ENCODE results near the gene POU3F4.
A peak's percentile ranks its signal among the peaks of the same experiment; 100 is the strongest.

The POU3F4 gene

DNA sequence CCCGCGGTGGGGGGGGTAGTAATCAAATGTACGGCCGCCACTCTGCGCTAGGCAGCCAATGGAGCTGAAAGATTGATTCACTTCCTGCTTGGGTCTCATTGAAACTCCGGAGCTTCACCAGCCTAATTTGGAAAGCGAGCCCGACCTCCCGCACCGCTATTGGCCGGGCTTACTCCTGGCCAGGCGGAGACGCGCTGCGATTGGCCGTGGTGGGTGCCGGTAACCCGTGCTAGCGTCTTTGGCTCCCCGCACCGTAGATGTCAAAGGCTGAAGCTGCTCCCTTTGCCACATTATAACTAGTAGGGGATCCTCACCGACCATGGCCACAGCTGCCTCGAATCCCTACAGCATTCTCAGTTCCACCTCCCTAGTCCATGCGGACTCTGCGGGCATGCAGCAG lies at the start of gene POU3F4:
Gene POU3F4, plus strand, starts transcription at position 285 of the 400 bp plus-strand sequence. Its CDS starts 35 bp downstream, at position 320.
- DNase-seq = peak; percentile 75

GRCh38 chrX:83469551-83469950 lies 38.5 kb upstream of the POU3F4 start:
- peak; percentile 10 for DNase-seq

GRCh38 chrX:83495898-83496297 lies 12.2 kb upstream of the POU3F4 start:
- no peak for DNase-seq

DNA sequence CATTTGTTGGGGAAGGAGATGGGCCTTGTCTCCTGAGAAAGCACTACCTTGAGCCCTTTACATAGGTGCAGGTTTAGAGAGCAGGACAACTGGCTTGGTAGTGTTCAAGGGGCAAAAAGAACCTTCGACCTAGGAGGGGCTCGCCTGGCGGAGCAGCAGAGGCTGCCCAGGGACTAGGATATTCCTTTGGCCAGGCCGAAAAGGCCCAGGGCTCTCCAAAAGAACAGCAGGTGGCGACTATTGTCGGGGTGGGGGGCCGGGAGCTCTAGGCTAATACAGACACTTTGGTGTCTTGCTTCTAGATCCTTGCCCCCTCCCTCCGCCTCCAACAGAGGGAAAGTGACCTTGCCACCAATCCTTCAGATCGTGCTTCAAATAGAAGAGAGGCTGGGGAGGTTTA lies 7.1 kb upstream of the POU3F4 start:
- no peak for DNase-seq

DNA sequence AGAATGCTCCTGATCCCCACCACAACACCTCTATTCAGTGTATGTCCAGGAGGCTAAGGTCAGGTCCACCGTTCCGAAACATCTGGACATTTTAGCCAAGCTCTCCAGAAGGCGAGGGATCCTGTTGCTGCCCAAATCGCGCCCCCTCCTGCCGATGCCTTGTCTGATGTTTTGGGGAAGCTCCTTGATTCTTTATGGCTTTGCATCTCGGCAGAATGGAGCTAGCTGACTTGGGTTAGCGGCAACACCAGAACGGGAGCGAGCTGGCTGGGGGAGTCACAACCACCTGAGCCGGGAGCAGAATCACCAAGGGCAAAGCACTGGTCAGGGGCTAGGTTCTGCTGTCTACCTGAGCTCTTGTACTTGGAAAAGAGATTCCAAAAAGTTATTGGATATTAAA lies 6.6 kb upstream of the POU3F4 start:
- peak; percentile 25 for DNase-seq

DNA sequence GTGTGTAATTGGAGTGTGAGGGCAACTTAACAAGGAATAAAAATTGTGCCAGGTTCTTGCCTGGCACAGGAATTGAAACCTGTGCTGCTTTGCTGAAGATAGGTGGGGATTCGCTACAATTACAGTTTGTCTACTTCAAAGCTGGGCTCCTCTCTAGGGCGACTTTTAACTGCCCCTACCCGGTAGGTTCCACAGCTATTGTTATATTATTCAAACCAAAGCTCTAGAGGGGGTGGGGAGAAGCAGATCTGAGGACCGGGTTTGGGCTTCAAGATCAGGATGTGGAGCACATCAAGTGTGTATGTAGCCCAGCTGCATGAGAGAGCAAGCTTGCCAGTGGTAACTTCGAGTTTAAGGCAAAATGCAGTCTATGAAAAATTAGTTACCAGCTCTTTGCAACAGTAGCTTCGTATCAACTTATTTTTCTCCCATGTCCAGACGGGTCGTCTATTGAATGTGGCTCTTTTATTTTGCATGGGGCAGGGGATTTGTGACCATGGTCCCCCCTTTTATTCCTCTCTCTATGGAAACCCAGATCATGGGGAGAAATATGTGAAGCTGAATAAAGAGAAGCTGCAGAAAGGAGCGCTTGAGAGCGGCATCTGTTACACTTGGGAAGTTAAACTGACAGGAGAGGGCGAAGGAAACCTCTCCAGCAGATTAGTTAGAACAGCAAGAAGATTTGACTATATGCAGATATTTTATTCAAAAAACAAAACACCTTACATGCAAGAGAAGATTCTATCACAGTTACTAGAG lies 3.2 kb upstream of the POU3F4 start:
- peak; percentile 17 for DNase-seq

GRCh38 chrX:83508526-83509253 lies 600 bp downstream of the POU3F4 start:
- peak; percentile 57 for DNase-seq

DNA sequence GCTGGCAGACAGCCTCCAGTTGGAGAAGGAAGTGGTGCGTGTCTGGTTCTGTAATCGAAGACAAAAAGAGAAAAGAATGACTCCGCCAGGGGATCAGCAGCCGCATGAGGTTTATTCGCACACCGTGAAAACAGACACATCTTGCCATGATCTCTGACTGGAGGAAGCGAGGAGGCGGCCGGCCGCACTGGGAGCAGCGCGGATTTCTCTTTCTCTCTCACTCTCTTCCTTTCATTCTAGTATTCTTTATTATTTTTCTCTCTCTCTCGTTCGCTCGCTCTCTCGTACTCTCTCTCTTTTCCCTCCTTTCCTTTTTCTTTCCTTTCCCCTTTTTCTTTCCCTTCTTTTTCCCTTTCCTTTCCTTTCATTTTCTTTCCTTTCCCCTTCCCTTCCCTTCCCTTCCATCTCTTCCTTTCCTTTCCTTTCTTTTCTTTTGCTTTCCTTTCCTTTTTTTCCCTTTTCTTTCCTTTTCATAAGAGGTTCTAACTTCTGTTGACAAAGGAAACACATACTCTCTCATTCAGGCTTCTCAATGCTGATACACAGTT lies 1.2 kb downstream of the POU3F4 start:
- peak; percentile 57 for DNase-seq

- DNase-seq = peak; percentile 51
These were observed 2.5 kb downstream of the POU3F4 start for GRCh38 chrX:83510510-83511062.

- peak; percentile 41 for DNase-seq
These were observed 3.1 kb downstream of the POU3F4 start for GRCh38 chrX:83511208-83511607.

DNA sequence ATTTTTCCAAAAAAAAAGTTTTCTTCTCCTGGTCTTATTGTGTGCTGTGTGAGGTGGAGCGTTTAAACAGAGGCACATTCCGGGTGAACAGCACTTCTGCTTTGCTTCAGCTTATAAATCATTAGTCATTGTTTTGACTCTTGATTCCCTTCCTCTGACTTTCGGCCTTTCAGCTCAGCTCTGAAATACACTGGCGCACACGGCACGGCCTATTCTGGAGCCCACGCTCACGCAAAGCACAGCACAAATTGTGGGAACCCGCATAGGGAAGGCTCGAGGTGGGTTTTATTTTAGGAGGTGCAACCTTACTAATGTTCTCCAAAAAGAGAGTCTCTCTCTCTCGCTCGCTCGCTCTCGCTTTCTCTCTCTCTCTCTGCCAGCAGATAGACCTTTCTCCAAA lies 4.0 kb downstream of the POU3F4 start:
- DNase-seq = no peak

DNA sequence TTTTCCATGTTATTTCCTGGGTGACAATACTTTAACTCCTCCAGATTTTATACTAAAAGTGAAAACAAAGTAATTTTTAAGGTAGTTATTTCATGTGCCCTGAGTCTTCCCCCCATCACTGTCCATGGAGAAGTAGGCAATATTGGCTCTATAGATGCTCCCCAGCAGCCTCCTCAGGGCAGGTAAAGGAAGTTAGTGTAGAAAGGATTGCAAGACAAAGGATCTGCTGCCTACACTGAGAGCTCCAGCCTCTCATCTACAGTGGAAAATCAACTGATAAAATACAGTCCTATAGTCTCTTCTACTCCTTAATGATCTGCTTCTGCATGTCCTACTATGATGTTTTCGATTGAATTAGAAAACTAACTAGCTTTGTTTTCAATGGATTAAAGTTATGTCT lies 8.5 kb downstream of the POU3F4 start:
- no peak for DNase-seq

GRCh38 chrX:83521905-83522304 lies 13.8 kb downstream of the POU3F4 start:
- no peak for DNase-seq

- DNase-seq = no peak
These were observed 21.9 kb downstream of the POU3F4 start for GRCh38 chrX:83529950-83530349.

DNA sequence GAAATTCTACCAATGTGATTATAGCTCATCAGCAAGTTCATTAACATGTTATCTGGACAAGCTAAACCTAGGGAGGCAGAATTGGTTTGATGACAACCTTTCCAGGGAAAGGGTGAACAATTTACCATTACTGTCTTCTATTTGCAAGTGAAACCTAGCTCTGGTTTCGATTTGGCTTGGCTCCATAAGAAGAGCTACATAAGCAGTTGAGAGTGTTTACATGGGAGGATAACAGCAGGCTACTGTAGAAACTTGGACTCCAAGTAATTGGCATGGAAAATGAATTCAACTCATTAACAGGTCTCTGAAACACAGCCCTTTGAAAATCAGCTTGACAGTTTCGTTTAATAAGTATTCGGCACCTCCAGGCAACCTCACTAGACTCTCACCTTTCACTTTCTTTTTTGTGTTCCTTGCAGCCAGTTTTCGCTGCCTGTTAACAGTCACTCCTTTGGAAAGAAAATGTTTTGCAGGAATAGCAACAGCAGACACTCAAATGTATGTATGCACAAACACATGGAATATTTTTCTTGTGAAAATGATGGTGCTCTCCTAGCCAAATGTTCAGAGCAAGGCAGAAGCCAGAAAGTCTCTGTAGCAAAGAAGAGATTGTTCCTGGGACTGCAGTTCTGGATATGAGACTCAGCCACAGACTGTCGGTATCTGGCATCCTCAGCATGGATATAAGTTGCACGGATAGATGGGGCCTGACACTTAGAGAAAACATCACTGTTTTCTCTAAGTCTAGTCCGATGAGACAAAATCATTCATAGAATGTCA lies 27.5 kb downstream of the POU3F4 start:
- no peak for DNase-seq

Data from retina (tissue), 1 donor.